GM12878 (cell line): ENCODE measurements around the gene CATSPER3. TPM values are rescaled to one million over a fixed set of nuclear protein-coding genes. Genes with fewer than 3 reads are reported as not detected.

Source experiments
- ATAC-seq: fragments of 200-7000 bp; cut with Tn5 transposase; 3 replicates; pipeline ENCODE4 v1.9.1; 2020; ENCODE audit warnings: mild to moderate bottlenecking, moderate library complexity
- BruUV-seq: library from RNA; stranded (reverse); fragments of 400-500 nt; replicated peaks from 2 replicates; lab custom pipeline; 2021; lab: Mats Ljungman, UMichigan
- CTCF ChIA-PET: fragments of 300-600 bp; sonication (Branson Sonifier 250); formaldehyde crosslinking; extraction: SDS; loops from one replicate; lab custom pipeline; 2021; ENCODE audit warnings: inconsistent platforms; lab: Yijun Ruan, JAX
- POLR2A ChIA-PET: fragments of 350-600 bp; formaldehyde crosslinking; extraction: SDS; loops from one replicate; lab custom pipeline; 2021; ENCODE audit warnings: inconsistent platforms; lab: Charles Lee
- RAD21 ChIA-PET: fragments of 300-600 bp; sonication (Branson Sonifier 250); formaldehyde crosslinking; loops from one replicate; lab custom pipeline; 2023; ENCODE audit warnings: antibody characterized with exemption; ENCODE audit not compliant: unreplicated experiment; lab: Charles Lee
- SMC1A ChIA-PET: fragments of 300-600 bp; sonication (Branson Sonifier 250); formaldehyde crosslinking; loops from one replicate; lab custom pipeline; 2023; ENCODE audit not compliant: unreplicated experiment, uncharacterized antibody; lab: Charles Lee
- DNase-seq: peaks from one replicate; pipeline ENCODE4 v3.0.0-alpha.2; 2011; ENCODE audit warnings: low read depth, low spot score
- FAIRE-seq: peaks from 3 replicates; lab custom pipeline; 2011; peaks lifted over from hg19 to GRCh38; lab: Jason Lieb, UNC
- H2AFZ ChIP-seq: 2 replicates; pipeline ENCODE4 v1.6.0; 2011; ENCODE audit warnings: low read depth, low read length, control low read depth; ENCODE audit not compliant: control insufficient read depth
- H3K27ac ChIP-seq: 2 replicates; pipeline ENCODE4 v1.5.1; 2011; ENCODE audit warnings: control low read depth; ENCODE audit not compliant: control insufficient read depth, insufficient read depth
- H3K27me3 ChIP-seq, 2 experiments: replicated peaks in 1 of 2; 2 replicates each; pipeline versions ENCODE4 v1.6.0 to v1.6.1; 2011; ENCODE audit warnings: low read length in 1 of 2; ENCODE audit not compliant: control insufficient read depth in 2 of 2, insufficient read depth in 2 of 2
- H3K36me3 ChIP-seq, 2 experiments: 2 replicates each; pipeline ENCODE4 v1.5.1; 2011; ENCODE audit warnings: low read length in 1 of 2; ENCODE audit not compliant: control insufficient read depth in 2 of 2, insufficient read depth in 2 of 2
- H3K4me1 ChIP-seq: 2 replicates; pipeline ENCODE4 v1.6.1; 2011; ENCODE audit warnings: mild to moderate bottlenecking, low read length, moderate library complexity, mixed read lengths; ENCODE audit not compliant: control insufficient read depth, insufficient read depth
- H3K4me2 ChIP-seq: 2 replicates; pipeline ENCODE4 v1.6.0; 2011; ENCODE audit warnings: control low read depth; ENCODE audit not compliant: control insufficient read depth, insufficient read depth
- H3K4me3 ChIP-seq: fragments of 200-600 bp; sonication (generic); 2 replicates; pipeline ENCODE4 v1.5.1; 2016
- H3K79me2 ChIP-seq: 2 replicates; pipeline ENCODE4 v1.6.0; 2011; ENCODE audit warnings: low read length; ENCODE audit not compliant: control insufficient read depth, insufficient read depth
- H3K9ac ChIP-seq: 2 replicates; pipeline ENCODE4 v1.8.0; 2011; ENCODE audit warnings: low read length, control low read depth, mixed read lengths; ENCODE audit not compliant: control insufficient read depth, insufficient read depth
- H3K9me3 ChIP-seq: replicated peaks from 3 replicates; pipeline ENCODE4 v1.5.1; 2011; ENCODE audit warnings: mild to moderate bottlenecking, low read length; ENCODE audit not compliant: control insufficient read depth, insufficient read depth
- H4K20me1 ChIP-seq: 2 replicates; pipeline ENCODE4 v1.6.0; 2011; ENCODE audit not compliant: control insufficient read depth, insufficient read depth
- ATF7 ChIP-seq: fragments of 450-650 bp; IDR thresholded peaks from 2 replicates; pipeline ENCODE4 v1.6.1; 2016; ENCODE audit warnings: low read depth, mild to moderate bottlenecking
- CREM ChIP-seq: IDR thresholded peaks from 2 replicates; pipeline ENCODE4 v1.6.1; 2014; ENCODE audit warnings: antibody characterized with exemption, low read depth
- FOS ChIP-seq: IDR thresholded peaks from 3 replicates; pipeline ENCODE4 v1.6.1; 2011; ENCODE audit warnings: borderline replicate concordance; ENCODE audit not compliant: insufficient read length; ENCODE audit errors: extremely low read depth
- FOXK2 ChIP-seq: fragments of 450-650 bp; IDR thresholded peaks from 2 replicates; pipeline ENCODE4 v1.6.1; 2017; ENCODE audit warnings: mild to moderate bottlenecking, moderate library complexity
- IRF3 ChIP-seq: fragments of 450-650 bp; IDR thresholded peaks from 2 replicates; pipeline ENCODE4 v1.6.1; 2014; ENCODE audit warnings: mild to moderate bottlenecking
- KAT2A ChIP-seq: conservative IDR thresholded peaks from 2 replicates; pipeline ENCODE4 v1.6.1; 2011; ENCODE audit warnings: low read depth, low read length; ENCODE audit not compliant: control insufficient read depth
- MEF2A ChIP-seq: IDR thresholded peaks from 2 replicates; pipeline ENCODE4 v1.6.1; 2011; ENCODE audit warnings: low read depth, mild to moderate bottlenecking, low read length, moderate library complexity; ENCODE audit not compliant: insufficient read depth
- NFYA ChIP-seq: IDR thresholded peaks from 2 replicates; pipeline ENCODE4 v1.6.1; 2011; ENCODE audit warnings: low read depth, mild to moderate bottlenecking, low read length, improper control_type of control experiment, borderline replicate concordance
- NRF1 ChIP-seq: conservative IDR thresholded peaks from 2 replicates; pipeline ENCODE4 v1.6.1; 2011; ENCODE audit warnings: mild to moderate bottlenecking, low read depth, low read length, improper control_type of control experiment
- RB1 ChIP-seq: fragments of 450-650 bp; formaldehyde crosslinking; IDR thresholded peaks from 2 replicates; pipeline ENCODE4 v1.6.1; 2017; ENCODE audit warnings: mild to moderate bottlenecking, borderline replicate concordance
- RCOR1 ChIP-seq: conservative IDR thresholded peaks from 2 replicates; pipeline ENCODE4 v1.6.1; 2012; ENCODE audit warnings: low read depth, low read length, improper control_type of control experiment
- RELA ChIP-seq: fragments of 450-650 bp; IDR thresholded peaks from 2 replicates; pipeline ENCODE4 v1.8.0; 2014; ENCODE audit warnings: borderline replicate concordance; ENCODE audit not compliant: partially characterized antibody
- SMAD5 ChIP-seq: IDR thresholded peaks from 2 replicates; pipeline ENCODE4 v1.6.1; 2016; ENCODE audit warnings: antibody characterized with exemption, low read depth
- SUZ12 ChIP-seq: fragments of 200-600 bp; sonication (generic); IDR thresholded peaks from one replicate; pipeline ENCODE4 v1.6.1; 2018; ENCODE audit warnings: antibody characterized with exemption, mild to moderate bottlenecking; ENCODE audit not compliant: unreplicated experiment
- TCF7 ChIP-seq: IDR thresholded peaks from 2 replicates; pipeline ENCODE4 v1.6.1; 2014; ENCODE audit warnings: antibody characterized with exemption, borderline replicate concordance
- ZNF207 ChIP-seq: fragments of 450-650 bp; IDR thresholded peaks from 2 replicates; pipeline ENCODE4 v1.6.1; 2014; ENCODE audit warnings: antibody characterized with exemption, mild to moderate bottlenecking, borderline replicate concordance
- ZZZ3 ChIP-seq: IDR thresholded peaks from 2 replicates; pipeline ENCODE4 v1.6.1; 2011; ENCODE audit warnings: low read depth; ENCODE audit not compliant: control insufficient read depth, insufficient read length
- in situ Hi-C: fragments of 300-500 bp; cut with MboI; formaldehyde crosslinking; loops from 9 replicates; pipeline ENCODE4 v1.14.3; 2018; ENCODE audit warnings: mixed read lengths
- intact Hi-C: fragments of 100-400 bp; cut with micrococcal nuclease; formaldehyde crosslinking; loops from one replicate; pipeline ENCODE4 v1.14.2; 2022; ENCODE audit not compliant: unreplicated experiment
- polyA plus RNA-seq, 11 experiments: library from polyadenylated mRNA; depleted of rRNA in 4 of 11; unstranded in 6 of 11; stranded (reverse) in 5 of 11; fragments of >200 nt; fragmentation: Nextera tagmentation in 4 of 11; fragmentation: Illumina TruSeq in 1 of 11; extraction: Ambion mirVana in 4 of 11; extraction: Trizol in 1 of 11; gene quantifications; 1 replicate in 1 of 11; 2 replicates in 10 of 11; pipeline versions ENCODE4 v1.2.1 to v1.2.3, GENCODE V29; 2011 to 2016; ENCODE audit warnings: inconsistent platforms in 2 of 11, missing spikeins in 2 of 11, low read depth in 1 of 11
- total RNA-seq, 4 experiments: library from RNA; depleted of rRNA in 3 of 4; stranded (reverse); fragments of >200 nt in 3 of 4; fragmentation: Illumina TruSeq in 1 of 4; extraction: Trizol in 1 of 4; gene quantifications; 2 replicates each; pipeline versions ENCODE4 v1.2.1 to v1.2.3, GENCODE V29; 2013 to 2021
- TF ChIP-seq, protein P1 (sequence below): fragments of 450-650 bp; IDR thresholded peaks from 2 replicates; pipeline ENCODE4 v1.6.1; 2016; ENCODE audit warnings: mild to moderate bottlenecking

CATSPER3 gene
- total and polyA plus RNA-seq, 10 of the 15 experiments (the other 5 are each of a cell fraction or from before 2014, with no cell fraction given) = 0.06 to 0.38 (median 0.13) TPM; not detected in 4

- no peaks in the 10 kb centered on the region for H3K79me2 ChIP-seq
- ATAC-seq (no peak), FAIRE-seq (no peak)
- POLR2A ChIA-PET = no interaction called here
- H3K4me1 ChIP-seq = no peaks in the 10 kb centered on the region
- H3K27me3 ChIP-seq = no peaks in the 10 kb centered on the region
- SMC1A ChIA-PET = interaction anchor here (1.2 kb wide), 1 partner anchor 42 kb away, joined by 4 read pairs; no protein-coding TSS in a partner anchor
- H3K9me3 ChIP-seq = no peaks in the 10 kb centered on the region
- no peaks in the 10 kb centered on the region for H4K20me1 ChIP-seq
- in situ Hi-C loops (no loop called here), intact Hi-C loops (no loop called here)
- H3K4me2 ChIP-seq = no peak overlapping the region
- H3K9ac ChIP-seq = no peak overlapping the region
- TF ChIP-seq RB1 (no peak), ZNF207 (no peak), SUZ12 (no peak), IRF3 (no peak), KAT2A (no peak), RELA (no peak), RCOR1 (no peak), MEF2A (no peak), NRF1 (no peak), ATF7 (no peak), NFYA (no peak), SMAD5 (no peak), TCF7 (no peak), FOS (no peak), ZZZ3 (no peak), CREM (no peak), FOXK2 (no peak)
- TF ChIP-seq, protein P1, sequence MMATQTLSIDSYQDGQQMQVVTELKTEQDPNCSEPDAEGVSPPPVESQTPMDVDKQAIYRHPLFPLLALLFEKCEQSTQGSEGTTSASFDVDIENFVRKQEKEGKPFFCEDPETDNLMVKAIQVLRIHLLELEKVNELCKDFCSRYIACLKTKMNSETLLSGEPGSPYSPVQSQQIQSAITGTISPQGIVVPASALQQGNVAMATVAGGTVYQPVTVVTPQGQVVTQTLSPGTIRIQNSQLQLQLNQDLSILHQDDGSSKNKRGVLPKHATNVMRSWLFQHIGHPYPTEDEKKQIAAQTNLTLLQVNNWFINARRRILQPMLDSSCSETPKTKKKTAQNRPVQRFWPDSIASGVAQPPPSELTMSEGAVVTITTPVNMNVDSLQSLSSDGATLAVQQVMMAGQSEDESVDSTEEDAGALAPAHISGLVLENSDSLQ = no peak
- TF ChIP-seq, all 136 proteins: peak for 0
- no peak for DNase-seq
- BruUV-seq = no TSS peak
- Histone ChIP-seq H3K36me3 (no peaks in the 10 kb centered on the region), H3K27ac (no peak overlapping the region), H3K4me3 (no peak overlapping the region), H2AFZ (no peak overlapping the region)
- ChIA-PET CTCF (interaction anchor here (1.0 to 1.7 kb wide), 2 partner anchors 14 to 228 kb away, joined by 3 to 5 read pairs; no protein-coding TSS in a partner anchor), RAD21 (no interaction called here)
Observed at GRCh38 chr5:134963098-134963497, 4.6 kb upstream of the CATSPER3 start.
